NOMO-1 (cell line): ENCODE data around the gene ULK4.

Experiments used
- DNase-seq, 2 experiments: peaks; one replicate each; lab custom pipeline; 2025; ENCODE audit not compliant: unreplicated experiment in 2 of 2; lab: John Stamatoyannopoulos, UW

ULK4 gene

DNA sequence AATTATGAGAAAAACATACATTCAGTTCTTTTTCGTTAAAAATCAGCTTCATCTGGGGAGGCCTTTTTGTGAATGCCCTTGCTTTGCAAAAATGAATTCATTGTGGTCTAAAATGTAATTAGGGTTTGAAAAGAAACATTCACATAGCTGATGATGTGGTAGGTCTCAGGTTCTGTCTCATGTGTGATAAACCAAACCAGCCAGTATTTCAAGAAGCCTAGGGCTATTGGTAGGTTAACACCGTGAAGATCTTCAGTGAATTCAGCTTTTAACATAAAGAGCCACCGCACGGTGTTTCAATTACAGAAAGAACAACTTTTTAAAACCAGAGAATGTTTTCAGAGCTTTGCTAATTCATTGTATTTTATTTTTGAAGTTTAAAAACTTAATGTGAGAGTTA is 720.7 kb downstream of the ULK4 start:
- DNase-seq, result no peak

GRCh38 chr3:41239587-41239986 is 722.3 kb downstream of the ULK4 start:
- no peak for DNase-seq

- no peak for DNase-seq
These were observed 724.0 kb downstream of the ULK4 start for GRCh38 chr3:41237907-41238306.

- no peak for DNase-seq
These were observed 725.7 kb downstream of the ULK4 start for GRCh38 chr3:41236228-41236627.

DNA sequence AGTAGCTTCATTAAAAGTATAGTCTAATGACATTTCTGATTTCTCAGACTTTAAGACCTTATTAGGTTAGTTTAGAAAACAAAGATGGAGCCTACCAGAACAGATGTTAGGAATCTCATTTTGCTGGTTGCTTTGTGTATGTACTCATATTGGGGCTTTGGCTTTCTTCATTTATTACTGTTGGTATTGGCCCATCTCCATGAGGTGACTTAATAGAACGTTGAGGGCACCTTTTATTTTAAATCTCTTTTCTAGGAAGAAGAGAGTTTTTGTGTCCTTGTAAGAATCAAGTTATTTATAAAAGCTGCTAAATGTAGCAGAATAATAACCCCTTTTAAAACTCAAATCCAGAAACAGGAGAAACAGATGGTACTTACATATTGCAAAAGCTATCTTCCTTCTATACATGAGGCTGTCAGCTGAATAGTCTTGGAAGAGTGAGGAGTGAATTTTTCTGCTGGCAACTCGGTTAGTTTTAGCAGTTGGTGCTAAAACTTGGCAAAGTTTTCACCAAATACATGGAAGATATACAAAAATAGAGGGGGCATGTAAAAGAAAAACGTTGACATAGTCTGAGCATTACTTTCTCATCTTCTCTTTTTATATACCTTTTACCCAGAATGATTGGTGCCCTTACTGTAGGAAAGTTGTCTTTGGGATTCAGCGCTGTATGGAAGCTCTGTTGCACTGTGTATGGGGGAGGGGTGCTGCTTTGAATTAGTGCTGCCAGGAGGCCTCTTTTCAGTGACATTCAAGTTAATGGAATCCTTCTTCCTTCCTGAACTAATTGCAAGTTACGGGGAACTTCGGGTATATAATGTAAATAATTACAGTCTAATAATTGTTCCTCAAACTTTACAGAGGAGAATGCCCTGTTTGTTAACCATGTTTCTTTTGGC is 726.8 kb downstream of the ULK4 start:
- DNase-seq, result no peak

GRCh38 chr3:41224120-41224806 is 737.6 kb downstream of the ULK4 start:
- no peak for DNase-seq

DNA sequence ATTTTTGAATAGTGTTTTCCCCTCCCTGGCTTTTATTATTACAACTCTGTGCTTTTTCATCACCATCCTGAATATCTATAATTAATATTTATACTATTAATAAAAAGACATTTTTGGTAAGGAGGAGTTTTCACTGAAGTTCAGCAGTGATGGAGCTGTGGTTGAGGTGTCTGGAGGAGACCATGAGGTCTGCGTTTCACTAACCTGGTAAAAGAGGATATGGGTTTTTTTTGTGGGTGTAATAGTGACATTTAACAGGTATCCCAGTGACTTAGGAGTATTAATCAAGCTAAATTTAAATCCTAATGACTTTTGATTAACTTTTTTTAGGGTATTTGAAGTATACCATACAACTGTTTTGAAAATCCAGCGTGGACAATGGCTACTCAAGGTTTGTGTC is 738.2 kb downstream of the ULK4 start:
- DNase-seq, result no peak

DNA sequence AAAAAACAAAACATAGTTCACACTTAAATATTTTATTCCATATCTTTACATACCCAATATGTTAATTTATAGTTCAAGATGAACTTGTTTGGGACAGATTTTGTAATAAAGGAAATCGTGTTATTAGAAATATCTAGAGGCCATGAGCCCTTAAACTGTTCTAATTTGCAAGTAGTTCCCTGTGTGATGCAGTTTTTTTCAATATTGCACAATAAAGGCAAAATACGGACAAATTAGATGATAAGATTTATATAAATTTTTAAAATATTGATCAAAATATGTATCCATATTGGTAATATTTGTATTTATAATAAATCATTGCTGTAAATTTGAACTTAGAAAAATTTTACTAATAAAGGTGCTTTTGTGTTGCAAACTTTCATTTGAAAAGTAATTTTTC is 738.8 kb downstream of the ULK4 start:
- DNase-seq, result no peak

- DNase-seq, result no peak
These were observed 739.4 kb downstream of the ULK4 start for GRCh38 chr3:41222501-41222900.

GRCh38 chr3:41222012-41222411 is 739.9 kb downstream of the ULK4 start:
- DNase-seq, result no peak

DNA sequence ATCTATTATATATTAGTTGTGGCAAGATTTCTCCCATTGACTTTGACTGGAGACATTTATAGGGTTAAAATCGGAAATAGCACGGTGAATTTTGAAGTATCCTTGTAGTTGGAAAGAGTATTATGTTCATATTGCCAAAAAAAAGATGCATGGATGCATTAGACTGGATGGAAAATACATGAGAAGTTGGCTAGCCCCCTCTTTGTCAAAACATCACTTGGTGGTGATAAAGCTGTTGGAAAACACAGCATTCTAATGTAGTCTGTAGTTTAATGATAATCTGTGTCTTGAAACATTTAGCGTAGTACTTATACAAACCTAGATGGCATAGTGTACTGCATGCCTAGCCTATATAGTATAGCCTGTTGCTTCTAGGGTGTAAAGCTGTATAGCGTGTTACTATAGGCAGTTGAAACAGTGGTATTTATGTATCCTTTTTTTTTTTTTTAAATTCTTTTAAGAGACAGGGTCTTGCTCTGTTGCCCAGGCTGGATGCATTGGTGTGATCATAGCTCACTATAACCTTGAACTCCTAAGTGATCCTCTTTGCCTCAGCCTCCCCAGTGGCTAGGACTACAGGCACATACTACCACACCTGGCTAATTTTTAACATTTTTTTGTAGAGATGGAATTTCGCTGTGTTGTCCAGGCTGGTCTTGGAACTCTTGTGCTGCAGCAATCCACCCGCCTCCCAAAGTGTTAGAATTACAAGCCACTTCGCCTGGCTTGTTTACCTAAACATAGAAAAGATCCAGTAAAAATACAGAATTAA is 740.8 kb downstream of the ULK4 start:
- no peak for DNase-seq

- DNase-seq, result no peak
These were observed 742.5 kb downstream of the ULK4 start for GRCh38 chr3:41219424-41219823.

- no peak for DNase-seq
These were observed 744.9 kb downstream of the ULK4 start for GRCh38 chr3:41216993-41217392.

- DNase-seq, result no peak
These were observed 745.5 kb downstream of the ULK4 start for GRCh38 chr3:41216422-41216821.

DNA sequence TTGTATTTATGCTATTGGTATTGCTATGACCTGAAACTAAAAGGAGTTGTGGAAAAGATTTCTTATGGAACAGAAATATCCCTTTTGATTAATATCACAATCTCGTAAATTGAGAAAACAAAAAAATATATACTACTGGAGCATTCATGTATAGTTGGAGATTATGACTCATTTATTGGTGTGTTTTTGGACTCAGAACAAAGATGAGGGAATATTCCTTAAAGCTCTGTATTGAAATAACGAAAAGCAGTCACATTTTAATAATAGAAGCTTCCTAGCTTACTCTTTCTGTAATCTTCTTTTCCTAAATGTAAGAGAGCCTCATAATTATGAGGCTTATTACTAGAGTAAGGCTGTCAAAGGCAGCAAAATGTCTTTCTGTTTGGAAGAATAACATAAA is 748.3 kb downstream of the ULK4 start:
- DNase-seq, result no peak

DNA sequence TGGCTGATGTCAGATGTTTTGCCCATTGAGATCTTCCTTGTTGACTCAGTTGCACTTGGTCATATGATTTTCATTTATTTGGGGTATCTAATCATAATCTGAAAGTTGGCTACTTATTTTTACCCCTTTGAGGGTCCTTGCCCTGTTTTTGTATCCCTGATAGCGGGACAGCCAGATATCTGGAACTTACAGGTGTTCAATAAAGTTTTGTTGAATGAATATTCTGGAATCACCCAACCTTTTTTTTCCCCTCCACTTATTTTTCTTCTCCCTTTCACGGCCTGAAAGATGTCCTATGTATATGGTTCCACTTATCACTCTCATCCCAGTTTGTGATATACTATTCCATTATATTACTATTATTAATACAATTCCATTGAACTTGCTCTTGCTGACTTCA is 749.8 kb downstream of the ULK4 start:
- no peak for DNase-seq

DNA sequence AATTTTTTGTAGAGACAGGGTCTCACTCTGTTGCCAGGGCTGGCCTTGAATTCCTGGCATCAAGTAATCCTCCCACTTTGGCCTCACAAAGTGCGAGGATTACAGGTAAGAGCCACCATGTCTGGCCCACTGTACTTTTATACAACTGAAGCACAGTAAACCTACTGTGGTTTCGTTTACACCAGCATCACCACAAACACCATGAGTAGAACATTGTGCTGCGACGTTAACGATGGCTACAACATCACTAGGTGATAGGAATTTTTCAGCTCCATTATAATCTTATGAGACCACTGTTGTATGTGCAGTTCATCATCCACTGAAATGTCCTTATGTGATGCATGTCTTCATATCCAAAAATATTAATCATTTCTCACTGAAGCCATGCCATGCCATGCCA is 750.9 kb downstream of the ULK4 start:
- DNase-seq, result no peak

GRCh38 chr3:41209646-41210045 is 752.3 kb downstream of the ULK4 start:
- no peak for DNase-seq

GRCh38 chr3:41208507-41209220 is 753.2 kb downstream of the ULK4 start:
- DNase-seq, result no peak

GRCh38 chr3:41207355-41207754 is 754.5 kb downstream of the ULK4 start:
- no peak for DNase-seq

DNA sequence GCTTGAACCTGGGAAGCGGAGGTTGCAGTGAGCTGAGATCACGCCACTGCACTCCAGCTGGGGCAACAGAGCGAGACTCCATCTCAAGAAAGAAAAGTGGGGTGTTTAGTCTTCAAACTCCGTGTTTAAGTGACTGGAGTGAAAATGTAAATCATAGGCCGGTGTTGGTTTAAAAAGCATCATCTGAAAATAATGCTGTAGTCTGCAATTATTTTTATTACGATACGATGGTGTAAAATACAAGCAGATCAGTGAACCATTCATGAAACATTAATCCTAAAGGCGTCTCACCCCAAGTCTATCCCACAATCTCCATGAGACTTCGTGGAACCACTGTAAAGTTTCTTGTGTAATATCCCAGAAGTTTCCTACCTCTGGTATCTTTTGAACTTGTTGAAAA is 756.3 kb downstream of the ULK4 start:
- DNase-seq, result no peak
